Heart left ventricle (tissue), 13 donors: ENCODE data around the gene PRC1.

Experiments
- CTCF ChIP-seq, 12 donors: fragments of 200-600 bp; sonication (generic) in 4 of 12; IDR thresholded peaks; one replicate each; pipeline versions ENCODE4 v1.5.0 to v1.8.0; 2018 to 2022; ENCODE audit warnings: antibody characterized with exemption in 12 of 12, mild to moderate bottlenecking in 5 of 12
- POLR2A ChIP-seq, 2 donors: fragments of 450-650 bp; IDR thresholded peaks; one replicate each; pipeline ENCODE4 v1.6.1; 2017; ENCODE audit warnings: antibody characterized with exemption in 2 of 2, mild to moderate bottlenecking in 2 of 2, moderate library complexity in 2 of 2
- donor health status: ischemic (EF 13 %, LVEDD 7.1; RV severe dilation, severe dysfunction).
- donor health status: DM: no; HTN: yes; CAD: no.
- donor health status: DM: no; HTN: no; CAD: no.
- donor health status: ischemic (EF 25% LVEDD 6.9; RV normal size, moderate dysfunction).
- donor health status: ischemic (EF 25% LVEDD 5.7; RV mildly dilated, moderate dysfunction).
- donor health status: ischemic (EF 35%, LVEDD 5.7; RV mildly dilated, moderate dysfunction).
- donor health status: nonischemic (EF 11% LVEDD 7.7; RV severe dilation, severe dysfunction).
- donor health status: DM: yes; HTN: yes; CAD: no.
- donor health status: PGD.
- donor health status: ischemic (EF 29% LVEDD 5.4; RV normal size, mild dysfunction).
- donor health status: nonischemic (EF 23%, LVEDD 6.1; RV moderate dilation, normal function).

- TF ChIP-seq CTCF (IDR thresholded peaks at IDR 0.05) = no peak
- TF ChIP-seq POLR2A (IDR thresholded peaks at IDR 0.05) = no peak
These were observed 23.8 kb upstream of the PRC1 start for GRCh38 chr15:91018158-91018557.
